GM23338 (cell line): ENCODE measurements around the gene HPGD. TPM values are rescaled to one million over a fixed set of nuclear protein-coding genes. Genes with fewer than 3 reads are reported as not detected.
A peak's percentile ranks its signal among the peaks of the same experiment; 100 is the strongest.

ENCODE experiments used
- ATAC-seq: fragments of 200-7000 bp; cut with Tn5 transposase; 3 replicates; pipeline ENCODE4 v1.9.1; 2020
- DNase-seq: peaks from one replicate; pipeline ENCODE4 v3.0.0-alpha.2; 2015; ENCODE audit warnings: low spot score
- H2AFZ ChIP-seq: fragments of 200-600 bp; sonication (generic); 2 replicates; pipeline ENCODE4 v1.8.0; 2016; ENCODE audit warnings: antibody characterized with exemption, mild to moderate bottlenecking, moderate library complexity
- H3F3A ChIP-seq: fragments of 200-600 bp; sonication (generic); replicated peaks from 2 replicates; pipeline ENCODE4 v1.8.0; 2017; ENCODE audit warnings: antibody characterized with exemption, mixed run types, low read depth
- H3K27ac ChIP-seq: fragments of 200-600 bp; sonication (generic); 2 replicates; pipeline ENCODE4 v1.6.1; 2016; ENCODE audit warnings: low read depth
- H3K27me3 ChIP-seq: fragments of 200-600 bp; sonication (generic); 2 replicates; pipeline ENCODE4 v1.8.0; 2016; ENCODE audit warnings: mild to moderate bottlenecking, mixed run types, moderate library complexity; ENCODE audit not compliant: insufficient read depth
- H3K36me3 ChIP-seq: fragments of 200-600 bp; sonication (generic); 2 replicates; pipeline ENCODE4 v1.8.0; 2016; ENCODE audit warnings: mild to moderate bottlenecking; ENCODE audit not compliant: insufficient read depth
- H3K4me1 ChIP-seq: fragments of 200-600 bp; sonication (generic); 2 replicates; pipeline ENCODE4 v1.8.0; 2016; ENCODE audit warnings: mild to moderate bottlenecking, moderate library complexity; ENCODE audit not compliant: insufficient read depth
- H3K4me2 ChIP-seq: fragments of 200-600 bp; sonication (generic); 2 replicates; pipeline ENCODE4 v1.7.1; 2017; ENCODE audit warnings: mixed run types
- H3K4me3 ChIP-seq: fragments of 200-600 bp; sonication (generic); 2 replicates; pipeline ENCODE4 v1.6.1; 2016; ENCODE audit warnings: mixed run types
- H3K79me2 ChIP-seq: fragments of 200-600 bp; sonication (generic); replicated peaks from 2 replicates; pipeline ENCODE4 v1.8.0; 2017; ENCODE audit warnings: mild to moderate bottlenecking; ENCODE audit not compliant: insufficient read depth
- H3K9me2 ChIP-seq: fragments of 200-600 bp; sonication (generic); 2 replicates; pipeline ENCODE4 v1.8.0; 2017; ENCODE audit not compliant: insufficient read depth
- H4K20me1 ChIP-seq: fragments of 200-600 bp; sonication (generic); replicated peaks from 2 replicates; pipeline ENCODE4 v1.8.0; 2017; ENCODE audit warnings: mild to moderate bottlenecking; ENCODE audit not compliant: insufficient read depth
- H3K27ac Mint-ChIP-seq: 2 replicates; pipeline ENCODE4 v1.8.0; 2020; ENCODE audit warnings: inconsistent platforms, mild to moderate bottlenecking, moderate library complexity, mixed read lengths
- H3K27me3 Mint-ChIP-seq: 3 replicates; pipeline ENCODE4 v1.8.0; 2022; ENCODE audit warnings: low read depth, mild to moderate bottlenecking, moderate library complexity, mixed read lengths, inconsistent platforms; ENCODE audit not compliant: insufficient read depth, poor library complexity
- H3K36me3 Mint-ChIP-seq: 3 replicates; pipeline ENCODE4 v1.8.0; 2021; ENCODE audit warnings: low read depth, mild to moderate bottlenecking, inconsistent platforms, moderate library complexity, mixed read lengths
- H3K4me1 Mint-ChIP-seq: 3 replicates; pipeline ENCODE4 v1.8.0; 2020; ENCODE audit warnings: mild to moderate bottlenecking, inconsistent platforms, mixed read lengths
- H3K4me3 Mint-ChIP-seq: 3 replicates; pipeline ENCODE4 v1.8.0; 2021; ENCODE audit warnings: moderate library complexity, mild to moderate bottlenecking, inconsistent platforms, mixed read lengths
- H3K9me3 Mint-ChIP-seq: 3 replicates; pipeline ENCODE4 v1.8.0; 2020; ENCODE audit warnings: moderate library complexity, mild to moderate bottlenecking, inconsistent platforms, mixed read lengths
- CREB1 ChIP-seq: fragments of 250-450 bp; sonication (Bioruptor Pico); IDR thresholded peaks from 2 replicates; pipeline ENCODE4 v1.5.0; 2020; ENCODE audit warnings: low read depth, mild to moderate bottlenecking, moderate library complexity
- CTCF ChIP-seq, 2 experiments: fragments of 200-600 bp in 1 of 2; sonication (generic) in 1 of 2; conservative IDR thresholded peaks; 2 replicates each; pipeline versions ENCODE4 v1.5.1 to v1.6.1; 2016 to 2017; ENCODE audit warnings: antibody characterized with exemption in 2 of 2, low read depth in 2 of 2, mild to moderate bottlenecking in 2 of 2, moderate library complexity in 1 of 2
- ETS1 ChIP-seq: IDR thresholded peaks from 2 replicates; pipeline ENCODE4 v1.6.1; 2016; ENCODE audit warnings: antibody characterized with exemption
- EZH2 ChIP-seq: fragments of 200-600 bp; sonication (generic); IDR thresholded peaks from one replicate; pipeline ENCODE4 v1.8.0; 2017; ENCODE audit warnings: antibody characterized with exemption, mild to moderate bottlenecking, low read depth; ENCODE audit not compliant: unreplicated experiment
- EZH2phosphoT487 ChIP-seq: fragments of 200-600 bp; sonication (generic); IDR thresholded peaks from one replicate; pipeline ENCODE4 v1.8.1; 2018; ENCODE audit warnings: antibody characterized with exemption; ENCODE audit not compliant: unreplicated experiment
- JUNB ChIP-seq: IDR thresholded peaks from one replicate; pipeline ENCODE4 v1.6.1; 2016; ENCODE audit warnings: antibody characterized with exemption; ENCODE audit not compliant: unreplicated experiment
- NANOG ChIP-seq: IDR thresholded peaks from 2 replicates; pipeline ENCODE4 v1.6.1; 2016; ENCODE audit warnings: antibody characterized with exemption, borderline replicate concordance
- POLR2AphosphoS5 ChIP-seq: IDR thresholded peaks from 2 replicates; pipeline ENCODE4 v1.6.1; 2016; ENCODE audit warnings: antibody characterized with exemption, low read depth
- REST ChIP-seq: IDR thresholded peaks from one replicate; pipeline ENCODE4 v1.6.1; 2018; ENCODE audit warnings: antibody characterized with exemption; ENCODE audit not compliant: unreplicated experiment
- STAT1 ChIP-seq: IDR thresholded peaks from one replicate; pipeline ENCODE4 v1.6.1; 2016; ENCODE audit warnings: antibody characterized with exemption; ENCODE audit not compliant: unreplicated experiment
- ZNF114 ChIP-seq: fragments of 250-450 bp; sonication (Bioruptor Pico); IDR thresholded peaks from 2 replicates; pipeline ENCODE4 v1.5.0; 2020; ENCODE audit warnings: mild to moderate bottlenecking, moderate library complexity
- ZNF331 ChIP-seq: fragments of 250-450 bp; sonication (Bioruptor Pico); IDR thresholded peaks from 2 replicates; pipeline ENCODE4 v1.5.0; 2020; ENCODE audit warnings: low read depth, mild to moderate bottlenecking, moderate library complexity
- ZNF462 ChIP-seq: fragments of 250-450 bp; sonication (Bioruptor Pico); IDR thresholded peaks from 2 replicates; pipeline ENCODE4 v1.5.0; 2020; ENCODE audit warnings: mild to moderate bottlenecking, moderate library complexity
- polyA plus RNA-seq: library from polyadenylated mRNA; unstranded; fragments of >200 nt; fragmentation: Nextera tagmentation; extraction: Ambion mirVana; gene quantifications from 2 replicates; pipeline ENCODE4 v1.2.1, GENCODE V29; 2016
- total RNA-seq: library from RNA; depleted of rRNA; stranded (reverse); fragments of >200 nt; shearing (Covaris generic); gene quantifications from 2 replicates; pipeline ENCODE4 v1.2.3, GENCODE V29; 2014

HPGD gene
- total and polyA plus RNA-seq, 2 experiments from 2014 or later, result 5.6 to 9.1 TPM

- Histone ChIP-seq H3K4me3 (peak overlapping the region; percentile 81), H3K27me3 (peaks cover 40% of the 10 kb centered on the region), H3K79me2 (no peaks in the 10 kb centered on the region), H3K4me2 (peak overlapping the region; percentile 91), H2AFZ (peak overlapping the region; percentile 99), H4K20me1 (no peaks in the 10 kb centered on the region), H3K9me2 (no peaks in the 10 kb centered on the region), H3K4me1 (peaks cover 20% of the 10 kb centered on the region), H3K27ac (no peak overlapping the region), H3K36me3 (no peaks in the 10 kb centered on the region), H3F3A (no peaks in the 10 kb centered on the region)
- DNase-seq (peak; percentile 22), ATAC-seq (peak; percentile 6; the same call in 2 of the 3 replicates)
- Mint-ChIP-seq H3K36me3 (no peaks in the 10 kb centered on the region), H3K27me3 (peaks cover 22% of the 10 kb centered on the region), H3K27ac (no peak overlapping the region), H3K4me1 (peaks cover 21% of the 10 kb centered on the region), H3K9me3 (no peaks in the 10 kb centered on the region), H3K4me3 (peak overlapping the region; percentile 84)
- TF ChIP-seq REST (no peak), NANOG (no peak), ETS1 (no peak), ZNF462 (CRISPR knock-in tag) (no peak), EZH2 (no peak), JUNB (no peak), POLR2AphosphoS5 (no peak), CREB1 (no peak), STAT1 (no peak), EZH2phosphoT487 (no peak), CTCF (conservative IDR thresholded peaks at IDR 0.05; ENCODE audit: low read depth in 2 of 2) (no peak), ZNF114 (CRISPR knock-in tag) (no peak), ZNF331 (CRISPR knock-in tag) (no peak)
Observed at GRCh38 chr4:174523025-174523693, 871 bp upstream of the HPGD start.
